AG04449 (cell line): ENCODE results near the gene CACNA1C.

Experiments used
- CTCF ChIA-PET: fragments of 350-600 bp; formaldehyde crosslinking; extraction: SDS; loops from one replicate; lab custom pipeline; 2021; ENCODE audit warnings: antibody characterized with exemption; lab: Yijun Ruan, JAX
- POLR2A ChIA-PET: fragments of 400-600, 350-600 bp; formaldehyde crosslinking; extraction: SDS; loops from one replicate; lab custom pipeline; 2020; ENCODE audit warnings: antibody characterized with exemption, inconsistent platforms; lab: Yijun Ruan, JAX
- DNase-seq: peaks from one replicate; pipeline ENCODE4 v3.0.0-alpha.2; 2010; ENCODE audit warnings: low read depth, low spot score
- H3K4me3 ChIP-seq: 2 replicates; pipeline ENCODE4 v1.5.1; 2011; ENCODE audit warnings: low read depth, mild to moderate bottlenecking, control low read depth, low read length
- CTCF ChIP-seq: IDR thresholded peaks from one replicate; pipeline ENCODE4 v1.5.1; 2011; ENCODE audit warnings: mild to moderate bottlenecking, moderate library complexity, low read length, control low read depth, inconsistent platforms; ENCODE audit not compliant: insufficient read depth; ENCODE audit errors: missing control alignments

The CACNA1C gene

GRCh38 chr12:2017546-2018337, 35.0 kb upstream of the CACNA1C start:
- H3K4me3 ChIP-seq, result no peak overlapping the region
- TF ChIP-seq CTCF, result no peak
- ChIA-PET CTCF (interaction anchor here (0.7 to 7.4 kb wide), 5 partner anchors 12 to 21 kb away, joined by 3 to 50 read pairs (median 4); no protein-coding TSS in a partner anchor), POLR2A (no interaction called here)
- DNase-seq, result no peak

- no peak for TF ChIP-seq CTCF
- CTCF ChIA-PET, result interaction anchor here (0.8 to 7.4 kb wide), 5 partner anchors 9 to 79 kb away, joined by 3 to 50 read pairs (median 6); no protein-coding TSS in a partner anchor
- POLR2A ChIA-PET, result no interaction called here
- H3K4me3 ChIP-seq, result no peak overlapping the region
- DNase-seq, result no peak
These were observed 34.4 kb upstream of the CACNA1C start for GRCh38 chr12:2018391-2018790.

- no peak for DNase-seq
- ChIA-PET POLR2A (no interaction called here), CTCF (interaction anchor here (0.8 to 7.4 kb wide), 4 partner anchors 8 to 79 kb away, joined by 3 to 50 read pairs (median 5); no protein-coding TSS in a partner anchor)
- no peak overlapping the region for H3K4me3 ChIP-seq
- TF ChIP-seq CTCF, result no peak
These were observed 33.7 kb upstream of the CACNA1C start for GRCh38 chr12:2019126-2019525.

- POLR2A ChIA-PET, result no interaction called here
- H3K4me3 ChIP-seq, result no peak overlapping the region
- CTCF ChIA-PET, result interaction anchor here (1.8 to 7.4 kb wide), 2 partner anchors 14 to 17 kb away, joined by 5 to 50 read pairs; no protein-coding TSS in a partner anchor
- no peak for TF ChIP-seq CTCF
- no peak for DNase-seq
These were observed 32.3 kb upstream of the CACNA1C start for GRCh38 chr12:2020511-2020910.

- H3K4me3 ChIP-seq, result no peak overlapping the region
- no peak for DNase-seq
- ChIA-PET POLR2A (no interaction called here), CTCF (interaction anchor here (1.4 to 7.1 kb wide), 3 partner anchors 10 to 253 kb away, joined by 3 to 57 read pairs (median 8); no protein-coding TSS in a partner anchor)
- TF ChIP-seq CTCF, result no peak
These were observed 29.4 kb upstream of the CACNA1C start for GRCh38 chr12:2023365-2023764.

- CTCF ChIA-PET, result interaction anchor here (1.2 to 7.1 kb wide), 5 partner anchors 8 to 87 kb away, joined by 3 to 57 read pairs (median 5); no protein-coding TSS in a partner anchor
- H3K4me3 ChIP-seq, result no peak overlapping the region
- DNase-seq, result no peak
- POLR2A ChIA-PET, result no interaction called here
- TF ChIP-seq CTCF, result no peak
These were observed 25.4 kb upstream of the CACNA1C start for GRCh38 chr12:2027351-2027750.
